ENCODE results near the gene FBRSL1.

GRCh38 chr12:132465269-132466190, 24.4 kb upstream of the FBRSL1 start:
- TF ChIP-seq, protein P1, sequence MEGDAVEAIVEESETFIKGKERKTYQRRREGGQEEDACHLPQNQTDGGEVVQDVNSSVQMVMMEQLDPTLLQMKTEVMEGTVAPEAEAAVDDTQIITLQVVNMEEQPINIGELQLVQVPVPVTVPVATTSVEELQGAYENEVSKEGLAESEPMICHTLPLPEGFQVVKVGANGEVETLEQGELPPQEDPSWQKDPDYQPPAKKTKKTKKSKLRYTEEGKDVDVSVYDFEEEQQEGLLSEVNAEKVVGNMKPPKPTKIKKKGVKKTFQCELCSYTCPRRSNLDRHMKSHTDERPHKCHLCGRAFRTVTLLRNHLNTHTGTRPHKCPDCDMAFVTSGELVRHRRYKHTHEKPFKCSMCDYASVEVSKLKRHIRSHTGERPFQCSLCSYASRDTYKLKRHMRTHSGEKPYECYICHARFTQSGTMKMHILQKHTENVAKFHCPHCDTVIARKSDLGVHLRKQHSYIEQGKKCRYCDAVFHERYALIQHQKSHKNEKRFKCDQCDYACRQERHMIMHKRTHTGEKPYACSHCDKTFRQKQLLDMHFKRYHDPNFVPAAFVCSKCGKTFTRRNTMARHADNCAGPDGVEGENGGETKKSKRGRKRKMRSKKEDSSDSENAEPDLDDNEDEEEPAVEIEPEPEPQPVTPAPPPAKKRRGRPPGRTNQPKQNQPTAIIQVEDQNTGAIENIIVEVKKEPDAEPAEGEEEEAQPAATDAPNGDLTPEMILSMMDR (IDR thresholded peaks at IDR 0.05; ENCODE audit: insufficient read depth, low read length) = no peak
- TF ChIP-seq, protein P2, sequence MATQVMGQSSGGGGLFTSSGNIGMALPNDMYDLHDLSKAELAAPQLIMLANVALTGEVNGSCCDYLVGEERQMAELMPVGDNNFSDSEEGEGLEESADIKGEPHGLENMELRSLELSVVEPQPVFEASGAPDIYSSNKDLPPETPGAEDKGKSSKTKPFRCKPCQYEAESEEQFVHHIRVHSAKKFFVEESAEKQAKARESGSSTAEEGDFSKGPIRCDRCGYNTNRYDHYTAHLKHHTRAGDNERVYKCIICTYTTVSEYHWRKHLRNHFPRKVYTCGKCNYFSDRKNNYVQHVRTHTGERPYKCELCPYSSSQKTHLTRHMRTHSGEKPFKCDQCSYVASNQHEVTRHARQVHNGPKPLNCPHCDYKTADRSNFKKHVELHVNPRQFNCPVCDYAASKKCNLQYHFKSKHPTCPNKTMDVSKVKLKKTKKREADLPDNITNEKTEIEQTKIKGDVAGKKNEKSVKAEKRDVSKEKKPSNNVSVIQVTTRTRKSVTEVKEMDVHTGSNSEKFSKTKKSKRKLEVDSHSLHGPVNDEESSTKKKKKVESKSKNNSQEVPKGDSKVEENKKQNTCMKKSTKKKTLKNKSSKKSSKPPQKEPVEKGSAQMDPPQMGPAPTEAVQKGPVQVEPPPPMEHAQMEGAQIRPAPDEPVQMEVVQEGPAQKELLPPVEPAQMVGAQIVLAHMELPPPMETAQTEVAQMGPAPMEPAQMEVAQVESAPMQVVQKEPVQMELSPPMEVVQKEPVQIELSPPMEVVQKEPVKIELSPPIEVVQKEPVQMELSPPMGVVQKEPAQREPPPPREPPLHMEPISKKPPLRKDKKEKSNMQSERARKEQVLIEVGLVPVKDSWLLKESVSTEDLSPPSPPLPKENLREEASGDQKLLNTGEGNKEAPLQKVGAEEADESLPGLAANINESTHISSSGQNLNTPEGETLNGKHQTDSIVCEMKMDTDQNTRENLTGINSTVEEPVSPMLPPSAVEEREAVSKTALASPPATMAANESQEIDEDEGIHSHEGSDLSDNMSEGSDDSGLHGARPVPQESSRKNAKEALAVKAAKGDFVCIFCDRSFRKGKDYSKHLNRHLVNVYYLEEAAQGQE (IDR thresholded peaks at IDR 0.05; ENCODE audit: insufficient replicate concordance, low read depth) = no peak
- no peak for TF ChIP-seq GABPA (IDR thresholded peaks at IDR 0.05; ENCODE audit: low read depth)

Data from HL-60 (cell line).